Mesenchymal stem cell (in vitro differentiated cells and primary cell): Measurements from ENCODE around the gene MRPL39.

Experiments
- DNase-seq: peaks from one replicate; pipeline ENCODE4 v3.0.0-alpha.2; 2013
- H2AFZ ChIP-seq: one replicate; pipeline ENCODE4 v1.6.1; 2013; ENCODE audit warnings: low read depth, mild to moderate bottlenecking, control low read depth, inconsistent platforms, low read length, moderate library complexity
- H2AK5ac ChIP-seq: 2 replicates; pipeline ENCODE4 v1.6.1; 2013; ENCODE audit warnings: low read length, moderate library complexity, mild to moderate bottlenecking, inconsistent platforms; ENCODE audit not compliant: severe bottlenecking
- H2BK120ac ChIP-seq: one replicate; pipeline ENCODE4 v1.6.1; 2013; ENCODE audit warnings: low read depth, mild to moderate bottlenecking, inconsistent platforms, low read length, moderate library complexity
- H2BK12ac ChIP-seq, 2 experiments: one replicate each; pipeline ENCODE4 v1.6.1; 2013; ENCODE audit warnings: inconsistent platforms in 2 of 2, low read length in 2 of 2, mild to moderate bottlenecking in 2 of 2, moderate library complexity in 2 of 2, control low read depth in 1 of 2
- H2BK15ac ChIP-seq: one replicate; pipeline ENCODE4 v1.6.1; 2013; ENCODE audit warnings: mild to moderate bottlenecking, low read depth, inconsistent platforms; ENCODE audit not compliant: poor library complexity, severe bottlenecking
- H2BK5ac ChIP-seq: 2 replicates; pipeline ENCODE4 v1.6.1; 2013; ENCODE audit warnings: low read depth, mild to moderate bottlenecking, low read length, control low read depth, inconsistent platforms; ENCODE audit not compliant: poor library complexity, severe bottlenecking
- H3K14ac ChIP-seq, 2 experiments: one replicate each; pipeline ENCODE4 v1.6.1; 2013; ENCODE audit warnings: inconsistent platforms in 2 of 2, low read length in 2 of 2, control low read depth in 1 of 2, mild to moderate bottlenecking in 1 of 2, moderate library complexity in 1 of 2
- H3K18ac ChIP-seq, 2 experiments: one replicate each; pipeline ENCODE4 v1.6.1; 2013; ENCODE audit warnings: inconsistent platforms in 2 of 2, low read length in 2 of 2, control low read depth in 1 of 2, low read depth in 1 of 2, mild to moderate bottlenecking in 1 of 2
- H3K23ac ChIP-seq, 2 experiments: one replicate each; pipeline ENCODE4 v1.6.1; 2013; ENCODE audit warnings: inconsistent platforms in 2 of 2, low read length in 2 of 2, mild to moderate bottlenecking in 2 of 2, moderate library complexity in 2 of 2, control low read depth in 1 of 2
- H3K27ac ChIP-seq: 2 replicates; pipeline ENCODE4 v1.5.1; 2013; ENCODE audit warnings: mild to moderate bottlenecking, moderate library complexity, low read length, control low read depth, inconsistent platforms; ENCODE audit not compliant: poor library complexity, severe bottlenecking
- H3K27me3 ChIP-seq, 2 experiments: 2 replicates each; pipeline versions ENCODE4 v1.6.1 to v1.7.0; 2013; ENCODE audit warnings: low read length in 2 of 2, mild to moderate bottlenecking in 2 of 2, moderate library complexity in 2 of 2, control low read depth in 1 of 2, inconsistent platforms in 1 of 2; ENCODE audit not compliant: control insufficient read depth in 1 of 2, insufficient read depth in 1 of 2
- H3K36me3 ChIP-seq, 2 experiments: 2 replicates each; pipeline versions ENCODE4 v1.6.1 to v1.7.0; 2013; ENCODE audit warnings: low read length in 2 of 2, control low read depth in 1 of 2, inconsistent platforms in 1 of 2, low read depth in 1 of 2, mild to moderate bottlenecking in 1 of 2; ENCODE audit not compliant: insufficient read depth in 2 of 2, control insufficient read depth in 1 of 2
- H3K4ac ChIP-seq, 2 experiments: one replicate each; pipeline ENCODE4 v1.6.1; 2013; ENCODE audit warnings: inconsistent platforms in 2 of 2, low read length in 2 of 2, mild to moderate bottlenecking in 2 of 2, moderate library complexity in 2 of 2, control low read depth in 1 of 2, low read depth in 1 of 2
- H3K4me1 ChIP-seq: 2 replicates; pipeline ENCODE4 v1.6.1; 2013; ENCODE audit warnings: low read depth, low read length, control low read depth; ENCODE audit not compliant: control insufficient read depth, insufficient read depth
- H3K4me2 ChIP-seq: 2 replicates; pipeline ENCODE4 v1.6.1; 2013; ENCODE audit warnings: low read length, mild to moderate bottlenecking, inconsistent platforms; ENCODE audit not compliant: poor library complexity, severe bottlenecking
- H3K4me3 ChIP-seq, 2 experiments: 2 replicates each; pipeline versions ENCODE4 v1.5.1 to v1.7.0; 2013; ENCODE audit warnings: low read length in 2 of 2, mild to moderate bottlenecking in 2 of 2, control low read depth in 1 of 2, low read depth in 1 of 2; ENCODE audit not compliant: insufficient read depth in 1 of 2
- H3K79me1 ChIP-seq: replicated peaks from 2 replicates; pipeline ENCODE4 v1.6.1; 2013; ENCODE audit warnings: mild to moderate bottlenecking, control low read depth, low read length, inconsistent platforms; ENCODE audit not compliant: poor library complexity, severe bottlenecking
- H3K9ac ChIP-seq: 2 replicates; pipeline ENCODE4 v1.7.0; 2013; ENCODE audit warnings: mild to moderate bottlenecking, low read length, moderate library complexity
- H3K9me3 ChIP-seq: 2 replicates; pipeline ENCODE4 v1.7.0; 2013; ENCODE audit warnings: mild to moderate bottlenecking, low read length; ENCODE audit not compliant: control insufficient read depth
- H4K8ac ChIP-seq: one replicate; pipeline ENCODE4 v1.6.1; 2013; ENCODE audit warnings: inconsistent platforms, mild to moderate bottlenecking, low read length, moderate library complexity
- H4K91ac ChIP-seq: one replicate; pipeline ENCODE4 v1.6.1; 2013; ENCODE audit warnings: mild to moderate bottlenecking, low read length, inconsistent platforms
- WGBS: methylation state at CpG from one replicate; pipeline ENCODE4 v1.1.7; 2013; ENCODE audit warnings: mixed read lengths; 5-methylcytosine and 5-hydroxymethylcytosine counted together

Gene MRPL39

GRCh38 chr21:25636727-25637126 lies 29.4 kb upstream of the MRPL39 start:
- Histone ChIP-seq H3K4me1 (peaks cover 8% of the 10 kb centered on the region), H3K9me3 (no peaks in the 10 kb centered on the region), H2BK12ac (no peak overlapping the region), H2BK15ac (no peak overlapping the region), H3K4me3 (no peak overlapping the region), H3K36me3 (no peaks in the 10 kb centered on the region), H3K79me1 (no peaks in the 10 kb centered on the region), H3K23ac (no peak overlapping the region), H3K27me3 (peaks cover 0 to 19% of the 10 kb centered on the region in 2 experiments), H2BK5ac (no peak overlapping the region), H2BK120ac (no peak overlapping the region), H3K27ac (no peak overlapping the region), H3K4me2 (no peak overlapping the region), H2AFZ (no peak overlapping the region), H3K4ac (no peak overlapping the region), H3K14ac (no peak overlapping the region), H4K91ac (no peak overlapping the region), H3K18ac (no peak overlapping the region), H3K9ac (no peak overlapping the region), H2AK5ac (no peak overlapping the region), H4K8ac (no peak overlapping the region)
- DNase-seq, result no peak
- WGBS, result 85% methylated on average over 2 of the region's 2 CpGs

GRCh38 chr21:25635310-25635709 lies 28.0 kb upstream of the MRPL39 start:
- H3K4me1 ChIP-seq, result peaks cover 8% of the 10 kb centered on the region
- H3K4ac ChIP-seq, result no peak overlapping the region
- H2BK5ac ChIP-seq, result no peak overlapping the region
- no peak overlapping the region for H3K23ac ChIP-seq
- no peak overlapping the region for H2BK120ac ChIP-seq
- H3K9ac ChIP-seq, result no peak overlapping the region
- H3K4me3 ChIP-seq, result no peak overlapping the region
- DNase-seq, result no peak
- no peak overlapping the region for H3K18ac ChIP-seq
- H2BK12ac ChIP-seq, result no peak overlapping the region
- H2AFZ ChIP-seq, result no peak overlapping the region
- H3K27me3 ChIP-seq, result peaks cover 0 to 13% of the 10 kb centered on the region in 2 experiments
- no peak overlapping the region for H3K14ac ChIP-seq
- no peaks in the 10 kb centered on the region for H3K36me3 ChIP-seq
- H3K27ac ChIP-seq, result no peak overlapping the region
- no peaks in the 10 kb centered on the region for H3K79me1 ChIP-seq
- no peak overlapping the region for H3K4me2 ChIP-seq
- H3K9me3 ChIP-seq, result no peaks in the 10 kb centered on the region
- H4K8ac ChIP-seq, result no peak overlapping the region
- no peak overlapping the region for H2BK15ac ChIP-seq
- H4K91ac ChIP-seq, result no peak overlapping the region
- H2AK5ac ChIP-seq, result no peak overlapping the region
- WGBS, result 73% methylated on average over 8 of the region's 8 CpGs

- H3K9me3 ChIP-seq, result no peaks in the 10 kb centered on the region
- H3K23ac ChIP-seq, result no peak overlapping the region
- no peak overlapping the region for H3K4me3 ChIP-seq
- no peak overlapping the region for H3K4ac ChIP-seq
- H2BK120ac ChIP-seq, result no peak overlapping the region
- H3K27ac ChIP-seq, result no peak overlapping the region
- DNase-seq, result no peak
- H3K4me1 ChIP-seq, result no peaks in the 10 kb centered on the region
- no peak overlapping the region for H2AFZ ChIP-seq
- no peak overlapping the region for H2BK5ac ChIP-seq
- H4K8ac ChIP-seq, result no peak overlapping the region
- H3K4me2 ChIP-seq, result no peak overlapping the region
- no peak overlapping the region for H4K91ac ChIP-seq
- no peaks in the 10 kb centered on the region for H3K79me1 ChIP-seq
- H3K27me3 ChIP-seq, result peaks cover 0 to 4% of the 10 kb centered on the region in 2 experiments
- no peak overlapping the region for H3K14ac ChIP-seq
- no peak overlapping the region for H2BK12ac ChIP-seq
- WGBS, result 92% methylated on average over 2 of the region's 2 CpGs
- H2BK15ac ChIP-seq, result no peak overlapping the region
- H3K36me3 ChIP-seq, result no peaks in the 10 kb centered on the region
- H2AK5ac ChIP-seq, result no peak overlapping the region
- no peak overlapping the region for H3K18ac ChIP-seq
- H3K9ac ChIP-seq, result no peak overlapping the region
These were observed 25.0 kb upstream of the MRPL39 start for GRCh38 chr21:25632296-25632695.

GRCh38 chr21:25626757-25627156 lies 19.5 kb upstream of the MRPL39 start:
- no peaks in the 10 kb centered on the region for H3K9me3 ChIP-seq
- H2AFZ ChIP-seq, result no peak overlapping the region
- H3K4ac ChIP-seq, result no peak overlapping the region
- H2BK120ac ChIP-seq, result no peak overlapping the region
- H2BK5ac ChIP-seq, result no peak overlapping the region
- no peak for DNase-seq
- no peak overlapping the region for H3K9ac ChIP-seq
- H4K8ac ChIP-seq, result no peak overlapping the region
- H3K4me3 ChIP-seq, result no peak overlapping the region
- H3K23ac ChIP-seq, result no peak overlapping the region
- no peaks in the 10 kb centered on the region for H3K36me3 ChIP-seq
- H3K18ac ChIP-seq, result no peak overlapping the region
- H3K4me2 ChIP-seq, result no peak overlapping the region
- H2BK15ac ChIP-seq, result no peak overlapping the region
- WGBS, result 67% methylated on average over 2 of the region's 2 CpGs
- no peak overlapping the region for H2AK5ac ChIP-seq
- no peak overlapping the region for H3K14ac ChIP-seq
- no peaks in the 10 kb centered on the region for H3K27me3 ChIP-seq
- no peaks in the 10 kb centered on the region for H3K79me1 ChIP-seq
- no peak overlapping the region for H3K27ac ChIP-seq
- H3K4me1 ChIP-seq, result no peaks in the 10 kb centered on the region
- no peak overlapping the region for H4K91ac ChIP-seq
- H2BK12ac ChIP-seq, result no peak overlapping the region
